GM19351 (cell line): ENCODE results near the gene GNPAT.
A peak's percentile ranks its signal among the peaks of the same experiment; 100 is the strongest.

Experiments
- ATAC-seq: cut with Tn5 transposase; IDR thresholded peaks from one replicate; pipeline ENCODE4 v1.9.1; 2021; ENCODE audit warnings: mild to moderate bottlenecking, moderate library complexity; ENCODE audit not compliant: unreplicated experiment

The GNPAT gene

GRCh38 chr1:231213831-231214573 is 27.0 kb upstream of the GNPAT start:
- ATAC-seq = no peak

DNA sequence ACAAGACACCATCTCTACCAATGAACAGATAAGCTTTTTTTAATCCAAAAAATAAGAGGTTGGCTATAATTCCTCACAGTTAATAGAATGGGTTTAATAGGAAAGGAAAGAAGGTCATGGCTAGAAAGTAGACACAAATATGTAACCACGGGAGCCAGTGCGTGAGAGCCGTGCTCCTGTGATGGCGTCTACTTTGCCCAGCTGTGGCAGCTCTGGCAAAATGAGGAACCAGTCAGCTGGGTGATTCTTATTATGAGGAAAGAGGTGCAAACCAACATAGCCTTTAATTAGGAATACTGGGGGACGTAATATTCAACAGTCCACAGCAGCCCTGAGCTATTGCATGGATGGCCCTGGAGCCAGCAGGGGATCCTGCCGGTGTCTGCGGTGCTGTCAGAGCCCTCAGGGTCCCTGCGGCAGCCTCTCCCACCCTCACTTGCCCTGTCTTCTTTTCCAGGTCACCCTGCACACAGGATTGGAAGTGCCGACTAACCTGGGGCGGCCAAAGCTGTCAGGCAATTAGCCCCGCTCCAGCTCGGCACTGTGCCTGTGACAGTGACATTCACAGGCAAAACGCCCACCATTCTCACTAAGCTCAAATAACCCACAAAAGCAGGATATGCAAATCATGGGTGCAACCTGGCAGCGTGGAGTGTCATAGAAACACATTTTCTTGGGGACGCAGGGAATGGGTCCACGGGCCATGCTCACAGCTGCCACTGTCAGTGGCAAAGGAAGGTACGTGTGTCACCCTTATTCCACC is 25.9 kb upstream of the GNPAT start:
- peak; percentile 34 for ATAC-seq

GRCh38 chr1:231215681-231216385 is 25.2 kb upstream of the GNPAT start:
- peak; percentile 8 for ATAC-seq

- no peak for ATAC-seq
These were observed 24.5 kb upstream of the GNPAT start for GRCh38 chr1:231216498-231216897.

DNA sequence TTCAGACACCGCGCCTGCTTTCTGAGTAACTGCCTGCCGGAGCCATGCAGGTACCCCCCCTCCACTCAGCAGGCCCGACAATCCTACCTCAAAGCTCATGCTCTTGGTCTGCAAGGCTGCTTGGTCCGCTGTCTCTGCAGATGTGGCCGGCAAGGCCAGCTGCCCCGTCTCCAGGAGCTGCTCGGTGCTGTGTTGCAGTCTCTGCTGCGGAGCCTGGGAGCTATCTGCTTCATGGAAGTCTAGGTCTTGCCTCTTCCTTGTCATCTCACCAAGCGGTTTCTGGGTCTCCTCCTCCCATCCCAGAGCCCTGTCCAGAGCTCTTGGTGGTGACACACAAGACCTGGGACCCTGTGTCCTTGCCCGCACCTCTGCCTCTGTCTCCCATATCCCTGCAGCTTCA is 24.0 kb upstream of the GNPAT start:
- ATAC-seq = no peak

DNA sequence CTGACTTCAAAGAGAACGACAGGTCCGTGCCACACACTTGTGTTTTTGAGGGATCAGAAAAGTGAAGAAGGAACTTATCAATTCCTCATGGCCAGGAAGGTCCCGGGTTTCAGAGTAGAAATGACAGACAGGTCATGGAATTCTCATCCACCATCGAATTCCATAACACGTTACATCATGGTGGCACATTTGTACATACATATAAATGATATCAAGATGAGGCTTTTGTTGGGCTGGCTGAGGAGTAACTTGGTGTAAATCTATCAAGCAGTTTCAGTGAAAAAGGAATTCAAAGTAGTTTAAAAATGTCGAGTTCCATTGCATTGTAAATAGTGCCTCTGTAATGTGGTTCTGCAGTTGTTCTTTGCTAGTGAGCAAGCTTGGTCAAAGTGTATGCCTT is 22.9 kb upstream of the GNPAT start:
- no peak for ATAC-seq

GRCh38 chr1:231219422-231220401 is 21.3 kb upstream of the GNPAT start:
- no peak for ATAC-seq

- ATAC-seq = no peak
These were observed 20.2 kb upstream of the GNPAT start for GRCh38 chr1:231220801-231221200.

DNA sequence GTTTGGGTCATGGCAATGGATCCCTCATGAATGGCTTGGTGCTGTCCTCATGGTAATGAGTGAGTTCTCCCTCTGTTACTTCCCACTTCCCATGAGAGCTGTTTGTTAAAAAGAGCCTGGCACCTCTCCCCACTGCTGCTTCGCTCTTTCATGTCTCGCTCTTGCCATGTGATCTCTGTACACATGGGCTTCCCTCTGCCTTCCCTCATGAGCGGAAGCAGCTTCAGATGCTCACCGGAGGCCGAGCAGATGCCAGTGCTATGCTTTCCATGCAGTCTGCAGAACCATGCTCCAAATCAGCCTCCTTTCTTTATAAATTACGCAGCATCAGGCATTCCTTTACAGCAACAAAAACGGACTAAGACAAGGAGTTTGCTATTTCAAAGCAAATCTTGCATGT is 14.9 kb upstream of the GNPAT start:
- ATAC-seq = no peak

DNA sequence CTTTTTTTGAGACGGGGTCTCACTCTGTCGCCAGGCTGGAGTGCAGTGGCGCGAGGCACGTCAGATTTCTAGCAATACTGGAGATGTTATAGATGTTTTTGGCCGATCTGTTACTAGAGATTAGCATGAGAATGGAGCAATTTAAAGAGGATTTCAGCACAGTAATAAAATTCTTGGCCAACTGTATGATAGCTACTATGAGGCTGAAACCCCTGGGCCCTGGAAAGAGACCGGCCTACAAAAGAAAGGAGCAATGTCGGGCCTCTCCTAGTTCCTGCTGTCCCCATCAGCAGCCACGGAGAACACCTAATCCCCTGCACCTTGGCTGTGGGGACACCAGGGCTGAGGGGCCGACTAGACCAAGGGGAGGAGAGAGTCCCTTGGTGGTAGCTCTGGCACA is 9.5 kb upstream of the GNPAT start:
- no peak for ATAC-seq

- ATAC-seq = peak; percentile 63
These were observed 7.9 kb upstream of the GNPAT start for GRCh38 chr1:231232870-231233734.

GRCh38 chr1:231233735-231234417 is 7.1 kb upstream of the GNPAT start:
- no peak for ATAC-seq

- ATAC-seq = no peak
These were observed 6.5 kb upstream of the GNPAT start for GRCh38 chr1:231234506-231234905.

- ATAC-seq = no peak
These were observed 5.3 kb upstream of the GNPAT start for GRCh38 chr1:231235526-231236207.

DNA sequence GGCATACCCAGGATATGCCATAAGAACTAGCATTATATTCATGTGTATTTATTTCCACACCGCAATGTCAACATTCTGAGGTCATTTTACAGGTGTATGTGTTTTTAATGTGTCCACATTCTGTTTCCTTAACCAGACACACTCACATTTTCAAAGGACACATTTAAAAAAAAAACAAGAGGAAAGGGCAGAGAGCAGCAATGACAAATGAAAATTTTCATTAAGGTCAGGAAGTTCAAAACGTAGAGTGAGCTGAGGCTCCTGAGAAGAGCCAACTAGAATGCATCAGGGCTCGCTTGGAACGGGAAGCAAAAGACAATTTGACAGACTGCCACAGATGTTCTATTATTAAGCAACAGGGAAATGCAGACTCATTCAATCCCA is 4.8 kb upstream of the GNPAT start:
- ATAC-seq = no peak

DNA sequence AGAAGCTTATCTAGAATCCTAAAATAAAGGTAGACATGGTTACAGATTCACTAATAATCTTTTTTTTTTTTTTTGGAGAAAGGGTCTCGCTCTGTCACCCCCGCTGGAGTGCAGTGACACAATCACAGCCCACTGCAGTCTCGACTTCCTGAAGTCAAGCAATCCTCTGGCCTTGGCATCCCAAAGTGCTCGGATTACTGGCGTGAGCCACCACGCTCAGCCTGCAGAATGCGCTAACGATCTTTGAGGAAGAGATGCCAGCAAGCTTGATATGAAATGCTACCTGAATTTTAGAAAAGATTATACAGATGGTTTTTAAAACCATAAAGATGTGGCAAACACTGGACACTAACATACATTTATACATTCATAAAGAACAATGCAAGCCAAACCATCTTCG is 4.1 kb upstream of the GNPAT start:
- ATAC-seq = no peak

GRCh38 chr1:231238298-231238697 is 2.7 kb upstream of the GNPAT start:
- ATAC-seq = no peak

GRCh38 chr1:231240531-231240882 is 505 bp upstream of the GNPAT start:
- peak; percentile 3 for ATAC-seq

DNA sequence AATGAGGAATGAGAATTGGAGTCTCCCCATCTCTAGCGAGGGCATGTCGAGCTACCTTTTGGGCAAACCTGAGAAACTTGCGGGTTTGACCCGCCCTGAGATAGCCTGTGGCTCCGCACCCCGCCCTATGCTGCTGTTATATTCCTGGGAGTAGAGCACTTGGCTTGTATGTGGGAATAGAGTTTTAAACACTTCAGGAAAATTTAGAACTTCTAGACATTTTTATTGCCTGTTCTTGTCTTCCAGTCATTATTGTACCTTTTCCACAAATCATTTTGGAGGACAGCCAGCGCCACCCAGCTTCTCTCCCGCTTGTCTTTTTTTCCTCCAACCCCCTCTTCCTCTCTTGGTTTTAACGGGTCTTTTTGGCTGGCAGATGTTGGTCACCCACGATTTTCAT is 738 bp downstream of the GNPAT start:
- no peak for ATAC-seq
